Heart left ventricle (tissue), 16 donors: ENCODE data around the gene ZBTB40. TPM values are rescaled to one million over a fixed set of nuclear protein-coding genes. Genes with fewer than 3 reads are reported as not detected.

Experiments used
- ATAC-seq, 4 donors: fragments of 200-7000 bp; cut with Tn5 transposase; one replicate each; pipeline ENCODE4 v1.9.1; 2020 to 2022; ENCODE audit warnings: moderate library complexity in 4 of 4, mild to moderate bottlenecking in 3 of 4, moderate number of reproducible peaks in 1 of 4
- DNase-seq, 5 donors: peaks; one replicate each; pipeline ENCODE4 v3.0.0-alpha.2; 2020
- H3K27ac ChIP-seq, 12 donors: fragments of 200-600 bp; sonication (generic) in 4 of 12; one replicate each; pipeline versions ENCODE4 v1.5.0 to v1.8.0; 2016 to 2022; ENCODE audit warnings: mild to moderate bottlenecking in 2 of 12
- H3K27me3 ChIP-seq, 9 donors: fragments of 200-600 bp; sonication (generic) in 2 of 9; one replicate each; pipeline versions ENCODE4 v1.5.1 to v1.8.0; 2016 to 2022; ENCODE audit warnings: mild to moderate bottlenecking in 3 of 9
- H3K36me3 ChIP-seq, 9 donors: fragments of 200-600 bp; sonication (generic) in 2 of 9; one replicate each; pipeline versions ENCODE4 v1.5.0 to v1.8.0; 2018 to 2022; ENCODE audit warnings: mild to moderate bottlenecking in 2 of 9
- H3K4me1 ChIP-seq, 12 donors: fragments of 200-600 bp; sonication (generic) in 4 of 12; one replicate each; pipeline versions ENCODE4 v1.5.0 to v1.8.0; 2016 to 2022; ENCODE audit warnings: mild to moderate bottlenecking in 3 of 12
- H3K4me3 ChIP-seq, 12 donors: fragments of 200-600 bp; sonication (generic) in 4 of 12; one replicate each; pipeline versions ENCODE4 v1.5.0 to v1.8.0; 2017 to 2022; ENCODE audit warnings: mild to moderate bottlenecking in 9 of 12, moderate library complexity in 4 of 12
- H3K9me3 ChIP-seq, 12 donors: fragments of 200-600 bp; sonication (generic) in 4 of 12; one replicate each; pipeline versions ENCODE4 v1.5.0 to v1.8.0; 2016 to 2022; ENCODE audit warnings: mild to moderate bottlenecking in 1 of 12
- POLR2A ChIP-seq, 2 donors: fragments of 450-650 bp; IDR thresholded peaks; one replicate each; pipeline ENCODE4 v1.6.1; 2017; ENCODE audit warnings: antibody characterized with exemption in 2 of 2, mild to moderate bottlenecking in 2 of 2, moderate library complexity in 2 of 2
- WGBS, 4 donors: extraction: QIAGEN DNeasy Blood & Tissue Kit in 2 of 4; methylation state at CpG; one replicate each; pipeline versions ENCODE4 v1.1.5 to v1.1.7; 2013 to 2018; 5-methylcytosine and 5-hydroxymethylcytosine counted together
- intact Hi-C, 10 donors: fragments of 100-400 bp; cut with DNase I; formaldehyde crosslinking; loops; one replicate each; pipeline versions ENCODE4 v1.11.1 to v1.14.2; 2022
- polyA plus RNA-seq, 2 donors: library from polyadenylated mRNA; stranded (reverse); fragments of 200-250 nt; gene quantifications; one replicate each; pipeline ENCODE4 v1.2.3, GENCODE V29; 2013
- total RNA-seq, 9 donors: library from RNA; depleted of rRNA in 2 of 9; stranded (reverse); fragments of >200 nt in 2 of 9; fragmentation: NEBNext Ultra II Directional in 3 of 9; extraction: Animal tissue kit (Norgen Biotek cat#: 25700) in 3 of 9; gene quantifications; one replicate each; pipeline versions ENCODE4 v1.1.0 to v1.2.4, GENCODE V29; 2016 to 2023
- TF ChIP-seq, protein P1 (sequence below), 12 donors: fragments of 200-600 bp; sonication (generic) in 4 of 12; IDR thresholded peaks; one replicate each; pipeline versions ENCODE4 v1.5.0 to v1.8.0; 2018 to 2022; ENCODE audit warnings: antibody characterized with exemption in 12 of 12, mild to moderate bottlenecking in 5 of 12
- donor health status: ischemic (EF 13 %, LVEDD 7.1; RV severe dilation, severe dysfunction).
- donor health status: healthy with polysubstance abuse.
- donor health status: DM: no; HTN: yes; CAD: no.
- donor health status: DM: no; HTN: no; CAD: no.
- donor health status: ischemic (EF 25% LVEDD 6.9; RV normal size, moderate dysfunction).
- donor health status: ischemic (EF 25% LVEDD 5.7; RV mildly dilated, moderate dysfunction).
- donor health status: healthy.
- donor health status: DM: yes; HTN: yes; CAD: no.
- donor health status: ischemic (EF 35%, LVEDD 5.7; RV mildly dilated, moderate dysfunction).
- donor health status: nonischemic (EF 11% LVEDD 7.7; RV severe dilation, severe dysfunction).
- donor health status: DM: yes; HTN: yes; CAD: no.
- donor health status: PGD.
- donor health status: ischemic (EF 29% LVEDD 5.4; RV normal size, mild dysfunction).
- donor health status: nonischemic (EF 23%, LVEDD 6.1; RV moderate dilation, normal function).

ZBTB40 gene
- total and polyA plus RNA-seq, 11 donors: 4.6 to 17.7 (median 15.1) TPM

- DNase-seq: no peak
- WGBS, 4 donors: 92 to 97% (median 97%) methylated on average over 4 of the region's 4 CpGs
- Histone ChIP-seq H3K36me3 (peaks cover 0 to 99% (median 95%) of the 10 kb centered on the region in 9 donors), H3K9me3 (no peaks in the 10 kb centered on the region), H3K27ac (no peak overlapping the region), H3K4me3 (no peak overlapping the region), H3K4me1 (no peaks in the 10 kb centered on the region), H3K27me3 (no peaks in the 10 kb centered on the region)
- no peak for ATAC-seq
- intact Hi-C loops: loop anchor here in 2 of 10 donors (5.0 to 10.0 kb wide), 2 partner anchors 97 to 99 kb away; no protein-coding TSS in a partner anchor
- TF ChIP-seq POLR2A (IDR thresholded peaks at IDR 0.05): no peak
- TF ChIP-seq, protein P1, sequence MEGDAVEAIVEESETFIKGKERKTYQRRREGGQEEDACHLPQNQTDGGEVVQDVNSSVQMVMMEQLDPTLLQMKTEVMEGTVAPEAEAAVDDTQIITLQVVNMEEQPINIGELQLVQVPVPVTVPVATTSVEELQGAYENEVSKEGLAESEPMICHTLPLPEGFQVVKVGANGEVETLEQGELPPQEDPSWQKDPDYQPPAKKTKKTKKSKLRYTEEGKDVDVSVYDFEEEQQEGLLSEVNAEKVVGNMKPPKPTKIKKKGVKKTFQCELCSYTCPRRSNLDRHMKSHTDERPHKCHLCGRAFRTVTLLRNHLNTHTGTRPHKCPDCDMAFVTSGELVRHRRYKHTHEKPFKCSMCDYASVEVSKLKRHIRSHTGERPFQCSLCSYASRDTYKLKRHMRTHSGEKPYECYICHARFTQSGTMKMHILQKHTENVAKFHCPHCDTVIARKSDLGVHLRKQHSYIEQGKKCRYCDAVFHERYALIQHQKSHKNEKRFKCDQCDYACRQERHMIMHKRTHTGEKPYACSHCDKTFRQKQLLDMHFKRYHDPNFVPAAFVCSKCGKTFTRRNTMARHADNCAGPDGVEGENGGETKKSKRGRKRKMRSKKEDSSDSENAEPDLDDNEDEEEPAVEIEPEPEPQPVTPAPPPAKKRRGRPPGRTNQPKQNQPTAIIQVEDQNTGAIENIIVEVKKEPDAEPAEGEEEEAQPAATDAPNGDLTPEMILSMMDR (IDR thresholded peaks at IDR 0.05): no peak
Measured at GRCh38 chr1:22521692-22522091, 70.0 kb downstream of the ZBTB40 start.

GRCh38 chr1:22522221-22522743 is 70.6 kb downstream of the ZBTB40 start:
- WGBS, 4 donors: 95 to 98% (median 96%) methylated on average over 7 of the region's 7 CpGs
- DNase-seq (no peak), ATAC-seq (no peak)
- H3K4me1 ChIP-seq: no peaks in the 10 kb centered on the region
- intact Hi-C loops: loop anchor here in 2 of 10 donors (5.0 to 10.0 kb wide), 2 partner anchors 97 to 100 kb away; no protein-coding TSS in a partner anchor
- H3K27ac ChIP-seq: no peak overlapping the region
- TF ChIP-seq, protein P1 (IDR thresholded peaks at IDR 0.05): no peak
- TF ChIP-seq POLR2A (IDR thresholded peaks at IDR 0.05): no peak
- no peaks in the 10 kb centered on the region for H3K27me3 ChIP-seq
- H3K36me3 ChIP-seq: peaks cover 0 to 99% (median 95%) of the 10 kb centered on the region in 9 donors
- H3K4me3 ChIP-seq: no peak overlapping the region
- no peaks in the 10 kb centered on the region for H3K9me3 ChIP-seq

- peaks cover 0 to 91% (median 84%) of the 10 kb centered on the region in 9 donors for H3K36me3 ChIP-seq
- DNase-seq: no peak
- no peaks in the 10 kb centered on the region for H3K9me3 ChIP-seq
- intact Hi-C loops: loop anchor here in 2 of 10 donors (5.0 to 10.0 kb wide), 2 partner anchors 100 to 102 kb away; no protein-coding TSS in a partner anchor
- no peak for TF ChIP-seq POLR2A (IDR thresholded peaks at IDR 0.05)
- TF ChIP-seq, protein P1 (IDR thresholded peaks at IDR 0.05): no peak
- H3K27ac ChIP-seq: no peak overlapping the region
- H3K4me3 ChIP-seq: no peak overlapping the region
- H3K4me1 ChIP-seq: no peaks in the 10 kb centered on the region
- 86 to 89% (median 87%) methylated on average over 5 of the region's 5 CpGs for WGBS, 4 donors
- ATAC-seq: no peak
- no peaks in the 10 kb centered on the region for H3K27me3 ChIP-seq
Measured at GRCh38 chr1:22524481-22524880, 72.8 kb downstream of the ZBTB40 start.

DNA sequence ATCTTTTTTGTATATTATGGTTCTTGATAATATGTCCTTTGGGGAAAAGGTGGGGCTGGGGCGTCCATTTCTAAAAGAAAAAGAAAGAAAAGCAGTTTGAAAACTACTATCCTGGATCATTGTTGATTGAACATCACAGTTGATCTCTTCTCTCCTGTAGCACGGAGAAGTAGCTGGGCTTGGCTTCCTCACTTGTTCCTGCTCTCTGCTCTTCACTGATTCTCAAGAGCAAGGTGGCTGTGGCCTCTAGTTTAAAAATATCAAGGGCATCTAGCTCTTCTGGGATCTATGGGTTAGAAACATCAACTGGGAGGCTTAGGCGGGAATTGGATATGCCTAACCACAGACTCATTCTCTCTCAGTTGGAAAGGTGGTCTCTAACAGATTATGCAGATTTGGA is 73.6 kb downstream of the ZBTB40 start:
- WGBS, 4 donors: 87 to 95% (median 92%) methylated on average over 3 of the region's 3 CpGs
- Histone ChIP-seq H3K9me3 (no peaks in the 10 kb centered on the region), H3K27me3 (no peaks in the 10 kb centered on the region), H3K36me3 (peaks cover 0 to 84% (median 78%) of the 10 kb centered on the region in 9 donors), H3K4me3 (no peak overlapping the region), H3K4me1 (peaks cover 0 to 6% (median 1%) of the 10 kb centered on the region in 12 donors), H3K27ac (no peak overlapping the region)
- TF ChIP-seq, protein P1 (IDR thresholded peaks at IDR 0.05): no peak
- TF ChIP-seq POLR2A (IDR thresholded peaks at IDR 0.05): no peak
- DNase-seq (no peak), ATAC-seq (no peak)
- intact Hi-C loops: loop anchor here in 5 of 10 donors (5.0 to 10.0 kb wide), 2 partner anchors 100 to 117 kb away; partner anchors contain the start of gene C1QC (in 5 of the 5)
